HG03095 (cell line): ENCODE data around the gene ZSCAN26.
"Not testable (repeated sequence)": the region's sequence is repeated elsewhere in the genome, so short reads cannot be mapped to it uniquely, and the experiment has no call there.

Experiments used
- ATAC-seq: cut with Tn5 transposase; IDR thresholded peaks from one replicate; pipeline ENCODE4 v1.9.1; 2021; ENCODE audit warnings: moderate library complexity; ENCODE audit not compliant: unreplicated experiment

ZSCAN26 gene

DNA sequence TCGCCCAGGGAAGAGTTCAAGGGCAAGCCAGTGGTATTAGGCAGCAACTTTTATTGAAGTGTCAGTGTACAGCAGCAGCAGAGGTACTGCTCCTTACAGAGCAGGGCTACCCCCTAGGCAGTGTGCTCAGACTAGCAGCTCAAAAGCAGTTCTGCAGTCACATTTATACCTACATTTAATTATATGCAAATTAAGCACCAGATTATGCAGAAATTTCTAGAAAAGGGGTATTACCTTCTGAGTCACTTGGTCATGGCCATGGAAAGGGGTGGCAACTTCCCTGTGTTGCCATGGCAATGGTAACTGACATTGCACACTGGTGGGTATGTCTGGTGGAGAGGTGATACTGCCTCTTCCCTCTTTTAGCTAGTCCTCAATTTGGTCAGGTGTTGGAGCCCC, 12.8 kb upstream of the ZSCAN26 start:
- ATAC-seq = no peak

DNA sequence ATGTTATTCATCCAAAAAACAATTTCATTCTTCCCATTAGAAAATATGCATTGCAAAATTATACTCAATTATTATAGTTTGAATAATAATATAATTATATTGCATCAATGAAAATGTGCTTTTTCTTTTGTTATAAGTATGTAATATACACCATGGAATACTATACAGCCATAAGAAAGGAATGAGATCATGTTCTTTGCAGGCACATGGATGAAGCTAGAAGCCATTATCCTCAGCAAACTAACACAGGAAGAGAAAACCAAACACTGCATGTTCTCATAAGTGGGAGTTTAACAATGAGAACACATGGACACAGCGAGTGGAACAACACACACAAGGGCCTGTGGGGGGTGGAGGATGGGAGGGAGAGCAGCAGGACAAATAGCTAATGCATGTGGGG, 9.9 kb upstream of the ZSCAN26 start:
- no peak for ATAC-seq

DNA sequence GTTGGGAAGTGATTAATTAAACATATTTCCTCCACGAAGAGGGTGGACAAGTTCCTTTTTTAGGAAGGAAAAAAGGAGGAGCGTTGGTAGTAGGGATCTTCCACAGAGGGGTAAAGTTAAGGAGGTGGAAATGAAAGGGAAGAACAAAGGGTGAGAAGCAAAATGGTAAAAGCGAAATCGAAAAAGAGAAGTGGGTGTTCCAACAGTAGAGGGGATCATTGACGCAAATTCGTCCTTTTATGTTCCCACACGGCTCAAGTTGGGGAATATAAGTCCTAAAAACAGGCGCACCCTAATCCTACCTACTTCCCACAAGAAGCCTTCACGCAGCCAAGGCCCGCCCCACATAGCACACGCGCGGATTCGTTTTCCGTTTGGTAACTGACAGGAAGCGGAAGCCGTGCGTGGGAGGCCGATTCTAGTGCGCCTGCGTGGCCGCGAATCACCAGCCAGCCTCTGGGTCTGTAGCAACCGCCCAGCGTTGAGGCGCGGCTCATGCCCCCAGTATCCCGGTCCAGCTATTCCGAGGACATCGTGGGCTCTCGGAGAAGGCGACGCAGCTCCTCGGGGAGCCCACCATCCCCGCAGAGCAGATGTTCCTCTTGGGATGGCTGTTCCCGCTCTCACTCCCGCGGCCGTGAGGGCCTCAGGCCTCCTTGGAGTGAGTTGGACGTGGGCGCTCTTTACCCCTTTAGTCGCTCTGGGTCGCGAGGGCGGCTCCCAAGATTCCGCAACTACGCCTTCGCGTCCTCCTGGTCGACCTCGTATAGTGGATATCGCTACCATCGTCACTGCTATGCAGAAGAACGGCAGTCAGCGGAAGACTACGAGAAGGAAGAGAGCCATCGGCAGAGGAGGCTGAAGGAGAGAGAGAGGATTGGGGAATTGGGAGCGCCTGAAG, 7.8 kb upstream of the ZSCAN26 start, which contains the start of gene NKAPL:
NKAPL (plus strand) TSS at position 421 of the 901 bp plus-strand sequence; CDS start at position 496, 75 bp downstream.
- no peak for ATAC-seq

DNA sequence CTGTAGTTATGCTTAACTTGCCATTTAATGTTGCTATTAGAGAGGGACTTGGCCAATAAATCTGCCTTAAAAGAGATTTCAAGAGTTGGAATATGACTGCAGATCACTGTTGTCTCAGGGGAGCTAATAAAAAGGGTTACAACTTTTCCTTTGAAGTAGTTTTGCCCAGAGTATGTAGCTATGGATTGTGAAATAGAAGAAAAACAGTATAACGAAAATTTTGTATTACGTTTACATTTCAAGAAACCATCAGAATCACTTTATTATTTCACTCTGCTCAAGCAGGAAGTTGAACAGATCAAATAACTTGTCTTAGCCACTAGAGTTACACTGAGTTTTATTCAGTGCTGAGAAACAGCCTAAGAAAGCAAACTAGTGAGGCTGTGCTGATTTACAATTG, 3.0 kb upstream of the ZSCAN26 start:
- no peak for ATAC-seq

DNA sequence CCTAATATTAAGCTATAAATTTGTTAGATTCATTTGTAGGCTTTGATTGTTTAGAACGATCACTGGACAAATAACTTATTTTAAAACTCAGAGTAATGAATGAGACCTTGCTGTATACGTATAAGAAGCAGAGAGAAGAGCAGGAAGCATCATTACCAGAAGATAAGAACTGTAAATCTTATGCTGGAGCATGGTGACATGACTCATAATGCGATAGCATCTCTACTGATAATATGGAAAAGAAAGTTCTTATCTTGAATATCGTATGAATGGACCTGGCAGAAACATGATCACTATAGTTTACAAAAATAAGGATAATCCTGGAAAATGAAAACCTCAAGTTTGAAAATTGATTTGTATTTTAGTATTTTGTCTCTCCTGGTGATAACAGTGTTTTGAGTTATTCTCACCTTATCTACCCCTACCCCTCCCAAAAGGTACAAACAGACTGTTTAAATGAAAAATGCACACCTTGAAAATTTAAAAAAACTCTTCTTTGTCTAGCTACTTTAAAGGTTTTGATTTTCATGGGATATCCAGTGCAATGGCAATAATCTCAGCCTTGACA, 2.0 kb upstream of the ZSCAN26 start:
- ATAC-seq = no peak

DNA sequence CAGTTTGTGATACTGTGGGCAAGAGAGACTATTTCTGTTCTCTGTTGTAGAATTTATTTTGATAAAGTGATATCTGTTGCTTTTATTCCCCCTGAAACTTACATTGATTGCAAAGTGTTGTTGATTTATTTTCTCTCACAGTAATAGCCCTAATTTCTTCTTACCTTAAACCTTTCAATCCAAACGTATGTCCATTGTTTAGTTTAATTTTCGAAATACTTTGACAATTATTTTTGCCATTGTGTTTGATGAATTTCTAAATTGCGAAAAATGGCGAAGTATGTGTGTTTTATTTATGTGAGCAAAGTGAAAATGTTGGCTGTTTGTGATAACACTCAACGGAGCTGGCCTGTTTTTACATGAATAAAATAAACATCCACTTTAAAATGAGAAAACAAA, 381 bp upstream of the ZSCAN26 start:
- no peak for ATAC-seq

DNA sequence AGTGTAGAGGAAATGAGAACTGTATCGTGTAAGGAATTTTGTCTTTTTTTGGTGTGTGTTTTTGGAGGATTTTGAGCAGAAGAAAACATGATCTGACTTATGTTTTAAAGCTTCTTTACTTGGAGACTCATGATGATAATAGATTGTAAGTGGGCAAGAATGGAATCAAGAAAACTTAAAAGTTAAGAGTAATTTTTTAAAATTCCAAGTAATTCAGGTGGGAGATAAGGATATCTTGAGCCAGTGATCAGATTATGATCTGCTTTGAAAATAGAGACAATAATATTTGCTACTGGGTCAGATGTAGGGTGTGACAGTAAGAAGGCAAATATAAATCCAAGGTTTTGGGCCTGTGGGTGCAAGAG, 734 bp downstream of the ZSCAN26 start:
- no peak for ATAC-seq

DNA sequence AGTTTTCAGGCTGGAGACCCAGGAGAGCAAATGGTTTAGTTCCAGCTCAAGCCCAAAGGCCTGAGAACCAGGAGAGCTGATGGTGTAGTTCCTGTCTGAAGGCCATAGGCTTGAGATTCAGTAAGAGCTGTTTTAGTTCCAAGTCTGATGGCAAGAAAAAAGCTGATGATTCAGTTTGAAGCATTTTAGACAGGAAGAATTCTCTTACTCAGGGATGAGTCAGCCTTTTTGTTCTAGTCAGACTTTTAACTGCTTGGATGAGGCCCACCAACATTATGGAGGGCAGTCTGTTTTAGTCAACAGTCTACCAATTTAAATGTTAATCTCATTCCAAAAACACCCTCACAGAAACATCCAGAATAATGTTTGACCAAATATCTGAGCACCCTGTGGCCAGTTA, 2.5 kb downstream of the ZSCAN26 start:
- ATAC-seq = no peak

DNA sequence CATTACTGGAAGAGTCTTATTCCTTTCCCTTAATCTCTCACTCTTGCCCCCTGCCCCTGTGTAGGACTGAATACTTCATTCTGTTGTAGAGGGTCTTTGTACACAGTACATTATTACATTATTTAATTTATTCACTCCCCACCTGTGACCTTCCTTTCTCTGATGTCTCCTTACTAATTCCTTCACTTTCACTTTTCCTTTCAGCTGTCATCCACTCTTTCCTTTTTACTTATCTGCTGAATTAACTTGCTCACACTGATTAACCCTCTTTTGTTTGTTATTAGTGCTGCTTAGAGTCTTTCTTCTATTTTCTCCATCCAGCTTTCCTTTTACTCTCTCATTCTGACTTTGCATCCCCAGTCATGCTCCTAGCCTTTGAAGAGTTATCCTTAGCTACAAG, 7.9 kb downstream of the ZSCAN26 start:
- no peak for ATAC-seq

DNA sequence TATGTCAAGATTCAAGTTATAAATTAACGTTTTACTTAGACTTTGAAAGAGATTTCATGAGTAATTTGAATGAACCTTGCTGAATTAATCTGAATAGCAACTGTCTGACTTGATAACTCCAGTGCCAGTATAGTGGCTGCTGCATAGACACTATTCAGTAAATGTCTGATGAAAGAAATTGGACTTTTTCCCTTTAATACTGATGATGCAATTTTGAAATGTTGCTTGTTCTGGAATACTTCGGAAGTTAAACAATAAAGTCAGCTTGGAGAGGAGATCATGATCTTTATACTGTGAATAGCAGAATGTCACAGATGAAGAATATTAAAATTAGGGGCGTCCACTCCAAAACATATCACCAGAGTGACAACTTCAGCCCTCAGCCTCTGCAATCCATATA, 10.8 kb downstream of the ZSCAN26 start:
- ATAC-seq = no peak

DNA sequence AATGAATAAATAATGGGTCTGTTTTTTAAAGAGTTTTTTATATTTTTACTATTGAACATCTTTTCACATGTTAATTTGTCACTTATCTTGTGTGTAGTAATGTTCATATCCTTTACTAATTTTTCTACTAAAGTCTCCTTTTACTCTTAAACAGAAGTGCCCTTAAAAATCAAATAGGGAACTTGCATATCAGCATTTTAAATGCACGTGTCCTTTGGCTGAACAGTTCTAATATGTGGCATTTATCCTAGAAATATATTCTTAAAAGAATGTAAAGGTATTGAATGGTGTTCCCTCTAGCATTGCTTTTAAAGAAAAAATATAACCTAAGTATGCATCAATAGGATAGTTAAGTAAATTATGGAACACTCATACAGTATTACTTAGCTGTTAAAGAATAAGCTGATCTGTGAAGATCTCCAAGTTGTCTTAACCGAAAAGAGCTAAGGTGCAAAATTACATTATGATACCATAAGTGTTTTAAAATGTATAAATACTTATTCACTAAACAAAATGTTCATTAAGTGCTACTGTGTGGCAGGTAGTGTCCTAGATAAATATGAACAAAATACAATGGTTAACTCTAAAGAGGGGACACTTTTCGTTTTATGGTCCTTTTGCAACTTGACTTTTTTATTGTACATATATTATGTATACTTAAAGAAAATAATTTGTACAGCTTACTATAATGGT, 13.8 kb downstream of the ZSCAN26 start:
- ATAC-seq = no peak

DNA sequence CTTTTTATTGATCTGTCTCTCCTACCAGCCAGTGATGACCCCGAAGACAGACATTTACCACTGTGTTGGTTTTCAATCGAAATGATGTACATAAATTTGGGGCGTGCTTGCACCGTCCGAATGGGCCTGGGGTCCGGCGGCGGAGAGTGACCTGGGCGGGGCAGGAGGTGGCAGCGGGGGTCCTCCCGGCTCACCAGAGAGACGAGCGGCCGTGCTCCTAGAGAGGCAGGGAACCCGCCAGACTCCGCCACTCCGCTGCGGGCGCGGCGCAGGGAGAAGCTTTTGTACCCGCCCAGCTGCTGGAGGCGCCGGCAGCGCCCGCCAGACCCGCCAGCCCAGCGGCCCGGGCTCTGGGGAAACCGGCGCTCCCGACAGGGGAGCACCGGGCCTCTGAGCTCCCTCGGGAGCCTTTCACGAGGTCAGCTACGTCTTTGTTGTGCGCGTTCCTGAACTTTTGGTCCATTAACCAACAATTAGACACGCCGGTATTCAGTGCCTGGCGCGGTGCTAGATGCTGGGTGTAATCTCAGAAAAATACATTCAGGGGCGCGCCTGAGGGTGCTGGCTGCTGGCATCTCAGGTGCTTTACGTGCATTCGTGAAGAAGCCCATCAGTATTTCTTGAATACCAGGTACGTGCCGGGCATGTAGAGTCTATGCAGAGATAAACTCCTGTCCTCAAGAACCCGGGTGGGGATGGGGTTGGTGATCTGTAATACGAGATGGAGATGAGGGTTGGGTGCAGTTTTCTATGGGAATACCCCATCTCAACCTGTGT, 14.5 kb downstream of the ZSCAN26 start, which contains the start of gene PGBD1:
PGBD1 (plus strand) TSS at position 285 of the 777 bp plus-strand sequence. CDS start 2,242 bp downstream, outside the sequence.
- ATAC-seq = peak; percentile 83

DNA sequence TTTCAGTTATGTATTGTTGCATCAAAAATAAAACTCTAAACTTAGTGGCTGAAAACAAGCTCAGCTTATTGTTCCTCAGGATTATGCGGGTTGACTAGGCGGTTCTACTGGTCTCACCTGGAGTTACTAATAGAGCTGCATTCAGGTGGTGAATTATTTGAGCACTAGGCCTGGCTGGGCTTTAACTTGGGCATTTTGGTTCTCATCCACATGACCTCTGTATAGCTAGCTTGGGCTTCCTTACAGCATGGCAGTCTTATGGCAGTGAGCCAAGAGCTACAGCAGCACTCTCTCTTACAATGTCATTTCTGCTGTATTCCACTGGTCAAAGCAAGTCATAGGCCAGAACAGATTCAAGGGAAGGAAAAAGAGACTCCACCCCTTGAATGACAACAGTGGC, 16.0 kb downstream of the ZSCAN26 start:
- ATAC-seq = no peak

DNA sequence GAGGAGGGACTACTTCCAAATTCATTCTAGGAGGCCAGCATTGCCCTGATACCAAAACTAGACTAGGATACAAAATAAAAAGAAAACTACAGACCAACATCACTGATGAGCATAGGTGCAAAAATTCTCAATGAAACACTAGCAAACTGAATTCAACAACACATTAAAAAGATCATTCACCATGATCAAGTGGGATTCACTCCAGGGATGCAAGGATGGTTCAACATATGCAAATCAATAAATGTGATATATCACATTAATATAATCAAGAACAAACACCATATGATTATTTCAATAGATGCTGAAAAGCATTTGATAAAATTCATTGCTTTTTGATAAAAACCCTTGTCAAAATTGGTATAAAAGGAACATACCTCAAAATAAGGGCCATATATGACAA, 24.6 kb downstream of the ZSCAN26 start:
- no peak for ATAC-seq

DNA sequence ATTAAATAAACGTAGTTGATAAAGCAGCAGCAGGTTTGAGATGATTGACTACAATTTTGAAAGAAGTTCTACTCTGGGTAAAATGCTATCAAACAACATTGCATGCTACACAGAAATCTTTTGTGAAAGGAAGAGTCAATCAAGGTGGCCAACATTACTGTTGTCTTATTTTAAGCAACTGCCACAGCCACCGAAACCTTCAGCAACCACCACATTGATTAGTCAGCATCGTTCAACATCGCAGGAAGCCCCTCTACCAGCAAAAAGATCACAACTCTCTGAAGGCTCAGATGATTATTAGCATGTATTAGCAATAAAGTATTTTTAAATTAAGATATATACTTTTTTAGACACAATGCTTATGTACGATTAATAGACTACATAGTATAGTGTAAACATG, 28.4 kb downstream of the ZSCAN26 start:
- no peak for ATAC-seq

DNA sequence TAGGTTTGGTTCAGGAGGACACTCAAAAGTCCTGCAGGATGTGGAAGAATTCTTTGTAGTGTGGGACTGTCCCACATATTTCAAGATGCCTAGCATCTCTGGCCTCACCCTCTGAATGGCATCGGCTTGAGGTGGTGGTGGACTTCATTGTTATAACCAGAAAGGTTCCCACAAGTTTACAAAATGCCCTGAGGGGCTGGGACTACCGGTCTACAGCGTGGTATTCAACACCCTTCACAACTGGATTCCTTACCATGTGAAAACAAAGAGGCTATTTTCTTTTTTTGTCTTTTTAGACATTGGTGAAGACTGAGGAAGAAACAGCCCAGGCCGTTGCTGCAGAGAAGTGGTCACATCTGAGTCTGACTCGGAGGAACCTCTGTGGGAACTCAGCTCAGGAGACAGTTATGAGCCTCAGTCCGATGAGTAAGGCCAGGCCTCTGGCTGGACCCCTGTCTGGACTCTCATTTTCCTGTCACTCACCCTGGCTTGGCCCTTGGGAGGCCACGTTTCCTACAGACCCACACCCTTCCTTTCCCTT, 29.6 kb downstream of the ZSCAN26 start:
- no peak for ATAC-seq

DNA sequence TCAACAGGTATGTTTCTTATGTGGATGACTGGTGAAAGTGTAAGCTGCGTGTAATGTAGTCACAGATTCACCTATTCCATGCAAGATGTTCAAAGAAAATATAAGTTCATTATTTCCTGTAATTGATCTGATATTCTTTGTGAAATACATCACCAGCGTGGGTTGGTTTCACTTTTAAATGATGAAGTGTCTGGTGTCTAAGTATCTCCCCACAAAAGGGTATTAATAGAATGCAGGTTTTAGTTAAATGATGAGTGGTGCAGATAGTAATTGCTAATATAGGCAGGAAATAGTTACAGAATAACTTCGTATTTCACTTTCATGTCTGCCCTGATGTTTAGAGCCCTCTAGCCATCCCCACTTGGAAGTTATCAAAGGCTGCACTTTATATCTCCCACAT, 36.6 kb downstream of the ZSCAN26 start:
- ATAC-seq = peak; percentile 82

DNA sequence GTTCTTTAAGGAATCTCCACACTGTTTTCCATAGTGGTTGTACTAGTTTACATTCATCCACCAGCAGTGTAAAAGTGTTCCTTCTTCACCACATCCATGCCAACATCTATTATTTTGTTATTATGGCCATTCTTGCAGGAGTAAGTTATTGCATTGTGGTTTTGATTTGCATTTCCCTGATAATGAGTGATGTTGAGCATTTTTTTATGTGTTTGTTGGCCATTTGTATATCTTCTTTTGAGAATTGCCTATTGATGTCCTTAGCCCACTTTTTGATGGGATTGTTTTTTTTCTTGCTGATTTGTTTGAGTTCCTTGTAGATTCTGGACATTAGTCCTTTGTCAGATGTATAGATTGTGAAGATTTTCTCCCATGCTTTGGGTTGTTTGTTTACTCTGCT, 39.4 kb downstream of the ZSCAN26 start:
- ATAC-seq = not testable (repeated sequence)

DNA sequence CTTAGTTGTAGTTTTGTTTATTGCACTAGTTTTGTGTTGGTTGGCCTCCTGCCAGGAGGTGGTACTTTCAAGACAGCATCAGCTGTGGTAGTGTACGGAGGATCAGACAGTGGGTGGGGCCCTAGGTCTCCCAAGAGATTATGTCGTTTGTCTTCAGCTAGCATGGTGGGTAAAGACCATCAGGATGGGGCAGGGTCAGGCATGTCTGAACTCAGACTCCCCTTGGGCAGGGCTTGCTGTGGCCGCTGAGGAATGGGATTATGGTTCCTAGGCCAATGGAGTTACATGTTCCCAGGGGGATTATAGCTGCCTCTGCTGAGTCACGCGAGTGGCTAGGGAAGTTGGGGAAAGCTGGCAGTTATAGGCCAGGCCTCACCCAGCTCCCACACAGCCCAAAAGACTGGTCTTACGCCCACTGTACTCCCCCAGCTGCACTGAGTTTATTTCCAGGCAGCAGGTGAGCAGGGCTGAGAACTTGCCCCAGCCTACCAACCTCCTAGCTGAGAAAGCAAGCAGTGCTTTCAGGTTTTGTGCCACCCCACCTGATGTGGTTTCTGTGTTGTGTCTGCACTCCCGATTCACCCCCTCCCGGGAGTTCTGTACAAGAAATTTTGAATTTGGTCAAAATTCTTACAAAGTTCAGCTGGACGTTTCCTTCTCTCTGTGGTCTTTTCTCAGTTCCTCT, 44.3 kb downstream of the ZSCAN26 start:
- ATAC-seq = no peak

DNA sequence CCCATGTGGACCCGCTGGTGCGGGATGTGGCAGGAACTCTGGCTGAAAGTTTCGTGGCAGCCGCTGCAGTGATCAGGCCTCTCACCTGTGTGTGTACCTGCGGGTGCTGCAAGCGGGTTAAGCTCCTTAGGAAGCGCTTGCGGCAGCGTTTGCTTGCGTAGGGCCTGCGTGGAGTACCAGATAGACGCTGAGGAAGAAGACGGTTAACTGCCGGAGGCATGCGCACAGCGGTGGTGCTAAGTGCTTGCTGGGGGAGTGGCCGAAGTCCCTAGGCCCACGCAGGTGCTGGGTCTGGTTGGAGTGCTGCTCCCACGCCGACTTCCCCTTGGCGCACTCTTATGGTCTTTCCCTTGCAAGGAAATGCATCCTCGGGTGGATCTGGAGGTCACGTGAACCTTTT, 46.0 kb downstream of the ZSCAN26 start:
- ATAC-seq = no peak
